ENCODE results near the gene ZNF280C.

GRCh38 chrX:130282151-130282550 is 13.5 kb upstream of the ZNF280C start:
- no peak for TF ChIP-seq CTCF (IDR thresholded peaks at IDR 0.05; ENCODE audit: low read depth, low read length)
- TF ChIP-seq, protein P1, sequence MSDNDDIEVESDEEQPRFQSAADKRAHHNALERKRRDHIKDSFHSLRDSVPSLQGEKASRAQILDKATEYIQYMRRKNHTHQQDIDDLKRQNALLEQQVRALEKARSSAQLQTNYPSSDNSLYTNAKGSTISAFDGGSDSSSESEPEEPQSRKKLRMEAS (IDR thresholded peaks at IDR 0.05; ENCODE audit: low read depth, low read length): no peak
- no peak for TF ChIP-seq POLR2A (IDR thresholded peaks at IDR 0.05; ENCODE audit: extremely low read depth, insufficient read length)

Measured in NB4 (cell line).